K562 (cell line): Measurements from ENCODE around the gene BHLHE40. TPM values are rescaled to one million over a fixed set of nuclear protein-coding genes. Genes with fewer than 3 reads are reported as not detected.

ENCODE experiments used
- BCOR ChIP-seq: fragments of 450-650 bp; IDR thresholded peaks from 2 replicates; pipeline ENCODE4 v1.6.1; 2016
- CBFA2T2 ChIP-seq: fragments of 450-650 bp; conservative IDR thresholded peaks from 2 replicates; pipeline ENCODE4 v1.6.1; 2017; ENCODE audit warnings: mild to moderate bottlenecking
- CHD4 ChIP-seq: fragments of 200-600 bp; sonication (generic); IDR thresholded peaks from 3 replicates; pipeline ENCODE4 v1.6.1; 2012; ENCODE audit warnings: low read depth, mild to moderate bottlenecking, mixed read lengths, low read length, inconsistent platforms; ENCODE audit not compliant: insufficient read depth, insufficient replicate concordance, poor library complexity, severe bottlenecking
- CSDE1 ChIP-seq, 2 experiments: fragments of 450-650 bp; IDR thresholded peaks; 2 replicates each; pipeline ENCODE4 v1.6.1; 2016; ENCODE audit warnings: mild to moderate bottlenecking in 1 of 2
- EZH2 ChIP-seq: IDR thresholded peaks from 2 replicates; pipeline ENCODE4 v1.6.1; 2012; ENCODE audit warnings: low read depth, mild to moderate bottlenecking, inconsistent platforms, low read length, borderline replicate concordance
- FOXK1 ChIP-seq: sonication (generic); formaldehyde crosslinking; IDR thresholded peaks from 2 replicates; pipeline ENCODE4 v1.8.0; 2022; ENCODE audit warnings: missing genetic modification reagents, mild to moderate bottlenecking, borderline replicate concordance
- JUN ChIP-seq, 2 experiments: sonication (generic) in 1 of 2; formaldehyde crosslinking in 1 of 2; IDR thresholded peaks; 2 replicates each; pipeline versions ENCODE4 v1.6.1 to v1.8.0; 2012 to 2022; ENCODE audit warnings: borderline replicate concordance in 2 of 2, mild to moderate bottlenecking in 2 of 2, improper control_type of control experiment in 1 of 2, low read depth in 1 of 2, low read length in 1 of 2, missing genetic modification reagents in 1 of 2
- KAT7 ChIP-seq: sonication (generic); formaldehyde crosslinking; IDR thresholded peaks from 2 replicates; pipeline ENCODE4 v1.8.0; 2022; ENCODE audit warnings: missing genetic modification reagents, mild to moderate bottlenecking, borderline replicate concordance
- PCBP1 ChIP-seq: fragments of 200-400 bp; formaldehyde crosslinking; IDR thresholded peaks from 2 replicates; pipeline ENCODE4 v1.6.1; 2018; ENCODE audit warnings: mild to moderate bottlenecking, low read depth, low read length; ENCODE audit not compliant: poor library complexity, severe bottlenecking
- RCOR1 ChIP-seq, 2 experiments: IDR thresholded peaks; 2 replicates each; pipeline ENCODE4 v1.6.1; 2012; ENCODE audit warnings: low read depth in 2 of 2, low read length in 2 of 2, borderline replicate concordance in 1 of 2, improper control_type of control experiment in 1 of 2
- YY1 ChIP-seq, 3 experiments: IDR thresholded peaks; 2 replicates each; pipeline ENCODE4 v1.6.1; 2011; ENCODE audit warnings: low read length in 2 of 3, mild to moderate bottlenecking in 2 of 3, moderate library complexity in 2 of 3, borderline replicate concordance in 1 of 3, control low read depth in 1 of 3, low read depth in 1 of 3; ENCODE audit not compliant: insufficient read depth in 3 of 3, insufficient replicate concordance in 2 of 3, control insufficient read depth in 1 of 3, insufficient read length in 1 of 3; ENCODE audit errors: extremely low read depth in 1 of 3
- ZFP30 ChIP-seq: fragments of 250-450 bp; sonication (Bioruptor Pico); IDR thresholded peaks from 2 replicates; pipeline ENCODE4 v1.8.0; 2022; ENCODE audit warnings: moderate library complexity, mild to moderate bottlenecking, inconsistent platforms, borderline replicate concordance
- ZFX ChIP-seq: sonication (generic); formaldehyde crosslinking; IDR thresholded peaks from 2 replicates; pipeline ENCODE4 v1.8.0; 2022; ENCODE audit warnings: mild to moderate bottlenecking, missing genetic modification reagents, moderate library complexity
- ZNF24 ChIP-seq: fragments of 450-650 bp; IDR thresholded peaks from 2 replicates; pipeline ENCODE4 v1.6.1; 2016
- ZNF263 ChIP-seq: sonication (generic); formaldehyde crosslinking; IDR thresholded peaks from 2 replicates; pipeline ENCODE4 v1.8.0; 2022; ENCODE audit warnings: mild to moderate bottlenecking, missing genetic modification reagents, borderline replicate concordance
- polyA plus RNA-seq, 8 experiments: library from polyadenylated mRNA; depleted of rRNA in 4 of 8; stranded (reverse) in 5 of 8; unstranded in 3 of 8; fragments of >200 nt; fragmentation: Nextera tagmentation in 2 of 8; fragmentation: Illumina TruSeq in 1 of 8; extraction: Ambion mirVana in 2 of 8; extraction: Trizol in 1 of 8; gene quantifications; 2 replicates each; pipeline versions ENCODE4 v1.2.1 to v1.2.3, GENCODE V29; 2011 to 2014; ENCODE audit warnings: inconsistent platforms in 1 of 8, missing spikeins in 1 of 8
- total RNA-seq, 7 experiments: library from RNA; depleted of rRNA in 6 of 7; stranded (reverse); fragments of >200 nt in 6 of 7; fragmentation: Illumina TruSeq in 2 of 7; extraction: Trizol in 2 of 7; gene quantifications; 2 replicates each; pipeline versions ENCODE4 v1.2.1 to v1.2.3, GENCODE V29; 2011 to 2021; ENCODE audit warnings: low replicate concordance in 1 of 7
- TF ChIP-seq, protein P1 (sequence below), 2 experiments: fragments of 250-450 bp in 1 of 2; fragments of 450-650 bp in 1 of 2; sonication (Bioruptor Pico) in 1 of 2; IDR thresholded peaks; 2 replicates each; pipeline versions ENCODE4 v1.6.1 to v1.8.0; 2016 to 2021; ENCODE audit warnings: mild to moderate bottlenecking in 2 of 2, moderate library complexity in 2 of 2, missing compliant biosample characterization in 1 of 2, missing genetic modification characterization in 1 of 2
- TF ChIP-seq, protein P2 (sequence below): IDR thresholded peaks from 2 replicates; pipeline ENCODE4 v1.6.1; 2011; ENCODE audit not compliant: insufficient read length; ENCODE audit errors: extremely low read depth
- TF ChIP-seq, protein P3 (sequence below), 2 experiments: fragments of 450-650 bp in 1 of 2; sonication (generic) in 1 of 2; formaldehyde crosslinking; conservative IDR thresholded peaks; 2 replicates each; pipeline versions ENCODE4 v1.4.0 to v1.8.1; 2020 to 2022; ENCODE audit warnings: mild to moderate bottlenecking in 1 of 2, missing genetic modification reagents in 1 of 2
- TF ChIP-seq, protein P4 (sequence below), 2 experiments: IDR thresholded peaks; 2 replicates each; pipeline ENCODE4 v1.6.1; 2011; ENCODE audit warnings: borderline replicate concordance in 1 of 2, control low read depth in 1 of 2, low read depth in 1 of 2, low read length in 1 of 2, mild to moderate bottlenecking in 1 of 2, mixed read lengths in 1 of 2, moderate library complexity in 1 of 2; ENCODE audit not compliant: insufficient read depth in 1 of 2, insufficient read length in 1 of 2, poor library complexity in 1 of 2, severe bottlenecking in 1 of 2; ENCODE audit errors: extremely low read depth in 1 of 2
- TF ChIP-seq, protein P5 (sequence below): sonication (generic); IDR thresholded peaks from 2 replicates; pipeline ENCODE4 v1.6.1; 2016

BHLHE40 gene
- total and polyA plus RNA-seq, 9 of the 15 experiments (the other 6 are each of a cell fraction or from before 2014, with no cell fraction given), result 12.0 to 83.9 (median 31.4) TPM

DNA sequence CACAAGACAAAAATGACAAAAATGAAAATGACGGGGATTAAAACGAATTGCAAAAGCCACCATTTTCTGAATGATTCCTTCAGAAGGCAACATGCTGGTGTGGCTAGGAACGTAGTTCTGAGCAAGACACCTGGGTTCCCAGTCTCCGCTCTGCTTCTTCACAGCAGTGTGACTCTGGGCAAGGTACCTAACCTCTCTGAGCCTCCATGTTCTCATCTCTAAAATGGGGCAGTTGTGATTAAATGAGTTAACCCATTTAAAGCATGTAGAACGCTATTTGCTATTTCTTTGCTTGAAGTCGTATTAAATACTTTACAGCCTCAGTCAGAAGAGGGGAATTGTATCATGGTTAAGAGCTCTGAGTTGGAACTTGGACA, 23.6 kb downstream of the BHLHE40 start (continued):
- no peak for TF ChIP-seq ZFP30
- TF ChIP-seq ZFX (CRISPR knock-in tag), result peak; percentile 24; the same call in 1 of the 2 replicates
- no peak for TF ChIP-seq ZNF263 (CRISPR knock-in tag)
- TF ChIP-seq, protein P1, sequence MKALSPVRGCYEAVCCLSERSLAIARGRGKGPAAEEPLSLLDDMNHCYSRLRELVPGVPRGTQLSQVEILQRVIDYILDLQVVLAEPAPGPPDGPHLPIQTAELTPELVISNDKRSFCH (CRISPR knock-in tag; IDR thresholded peaks at IDR 0.05), result no peak
- TF ChIP-seq, protein P1 (tag; IDR thresholded peaks at IDR 0.05), result peak; percentile 13; the same call in 1 of the 2 replicates
- peak in 1 of 2 experiments; percentile 69; a peak in 1 of 4 replicates for TF ChIP-seq RCOR1 (IDR thresholded peaks at IDR 0.05; ENCODE audit: borderline replicate concordance in 1 of 2, low read depth in 2 of 2, low read length in 2 of 2)
- no peak for TF ChIP-seq FOXK1
- no peak for TF ChIP-seq CBFA2T2
- TF ChIP-seq YY1 (IDR thresholded peaks at IDR 0.05; ENCODE audit: borderline replicate concordance in 1 of 3, control insufficient read depth in 1 of 3, extremely low read depth in 1 of 3, insufficient read depth in 3 of 3, insufficient read length in 1 of 3, insufficient replicate concordance in 2 of 3, low read depth in 1 of 3, low read length in 2 of 3), result peak in 1 of 3 experiments; percentile 23
- no peak for TF ChIP-seq EZH2
- TF ChIP-seq KAT7 (CRISPR knock-in tag), result no peak
- peak; percentile 12; the same call in 1 of the 2 replicates for TF ChIP-seq ZNF24
- TF ChIP-seq BCOR, result peak; percentile 97
- TF ChIP-seq, protein P2, sequence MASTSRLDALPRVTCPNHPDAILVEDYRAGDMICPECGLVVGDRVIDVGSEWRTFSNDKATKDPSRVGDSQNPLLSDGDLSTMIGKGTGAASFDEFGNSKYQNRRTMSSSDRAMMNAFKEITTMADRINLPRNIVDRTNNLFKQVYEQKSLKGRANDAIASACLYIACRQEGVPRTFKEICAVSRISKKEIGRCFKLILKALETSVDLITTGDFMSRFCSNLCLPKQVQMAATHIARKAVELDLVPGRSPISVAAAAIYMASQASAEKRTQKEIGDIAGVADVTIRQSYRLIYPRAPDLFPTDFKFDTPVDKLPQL, result no peak
- TF ChIP-seq, protein P3, sequence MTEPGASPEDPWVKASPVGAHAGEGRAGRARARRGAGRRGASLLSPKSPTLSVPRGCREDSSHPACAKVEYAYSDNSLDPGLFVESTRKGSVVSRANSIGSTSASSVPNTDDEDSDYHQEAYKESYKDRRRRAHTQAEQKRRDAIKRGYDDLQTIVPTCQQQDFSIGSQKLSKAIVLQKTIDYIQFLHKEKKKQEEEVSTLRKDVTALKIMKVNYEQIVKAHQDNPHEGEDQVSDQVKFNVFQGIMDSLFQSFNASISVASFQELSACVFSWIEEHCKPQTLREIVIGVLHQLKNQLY (CRISPR knock-in tag; conservative IDR thresholded peaks at IDR 0.05), result no peak
- TF ChIP-seq, protein P4, sequence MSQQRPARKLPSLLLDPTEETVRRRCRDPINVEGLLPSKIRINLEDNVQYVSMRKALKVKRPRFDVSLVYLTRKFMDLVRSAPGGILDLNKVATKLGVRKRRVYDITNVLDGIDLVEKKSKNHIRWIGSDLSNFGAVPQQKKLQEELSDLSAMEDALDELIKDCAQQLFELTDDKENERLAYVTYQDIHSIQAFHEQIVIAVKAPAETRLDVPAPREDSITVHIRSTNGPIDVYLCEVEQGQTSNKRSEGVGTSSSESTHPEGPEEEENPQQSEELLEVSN (IDR thresholded peaks at IDR 0.05; ENCODE audit: borderline replicate concordance in 1 of 2, extremely low read depth in 1 of 2, insufficient read depth in 1 of 2, insufficient read length in 1 of 2, low read depth in 1 of 2, low read length in 1 of 2, poor library complexity in 1 of 2, severe bottlenecking in 1 of 2), result no peak
- TF ChIP-seq CSDE1 (IDR thresholded peaks at IDR 0.05), result 0 out of 4 replicates have a peak, but pooled peaks of 1 of the 2 experiments have one; percentile 3
- peak; percentile 96 for TF ChIP-seq CHD4
- TF ChIP-seq JUN (IDR thresholded peaks at IDR 0.05; ENCODE audit: borderline replicate concordance, low read depth, low read length), result no peak
- TF ChIP-seq JUN (CRISPR knock-in tag; IDR thresholded peaks at IDR 0.05; ENCODE audit: borderline replicate concordance), result 0 out of 2 replicates have a peak, but pooled peaks have one; percentile 15
- TF ChIP-seq, protein P5, sequence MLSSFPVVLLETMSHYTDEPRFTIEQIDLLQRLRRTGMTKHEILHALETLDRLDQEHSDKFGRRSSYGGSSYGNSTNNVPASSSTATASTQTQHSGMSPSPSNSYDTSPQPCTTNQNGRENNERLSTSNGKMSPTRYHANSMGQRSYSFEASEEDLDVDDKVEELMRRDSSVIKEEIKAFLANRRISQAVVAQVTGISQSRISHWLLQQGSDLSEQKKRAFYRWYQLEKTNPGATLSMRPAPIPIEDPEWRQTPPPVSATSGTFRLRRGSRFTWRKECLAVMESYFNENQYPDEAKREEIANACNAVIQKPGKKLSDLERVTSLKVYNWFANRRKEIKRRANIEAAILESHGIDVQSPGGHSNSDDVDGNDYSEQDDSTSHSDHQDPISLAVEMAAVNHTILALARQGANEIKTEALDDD, result peak; percentile 17; the same call in 1 of the 2 replicates
- no peak for TF ChIP-seq PCBP1
